Measurements from ENCODE around the gene EGFR.

EGFR gene

DNA sequence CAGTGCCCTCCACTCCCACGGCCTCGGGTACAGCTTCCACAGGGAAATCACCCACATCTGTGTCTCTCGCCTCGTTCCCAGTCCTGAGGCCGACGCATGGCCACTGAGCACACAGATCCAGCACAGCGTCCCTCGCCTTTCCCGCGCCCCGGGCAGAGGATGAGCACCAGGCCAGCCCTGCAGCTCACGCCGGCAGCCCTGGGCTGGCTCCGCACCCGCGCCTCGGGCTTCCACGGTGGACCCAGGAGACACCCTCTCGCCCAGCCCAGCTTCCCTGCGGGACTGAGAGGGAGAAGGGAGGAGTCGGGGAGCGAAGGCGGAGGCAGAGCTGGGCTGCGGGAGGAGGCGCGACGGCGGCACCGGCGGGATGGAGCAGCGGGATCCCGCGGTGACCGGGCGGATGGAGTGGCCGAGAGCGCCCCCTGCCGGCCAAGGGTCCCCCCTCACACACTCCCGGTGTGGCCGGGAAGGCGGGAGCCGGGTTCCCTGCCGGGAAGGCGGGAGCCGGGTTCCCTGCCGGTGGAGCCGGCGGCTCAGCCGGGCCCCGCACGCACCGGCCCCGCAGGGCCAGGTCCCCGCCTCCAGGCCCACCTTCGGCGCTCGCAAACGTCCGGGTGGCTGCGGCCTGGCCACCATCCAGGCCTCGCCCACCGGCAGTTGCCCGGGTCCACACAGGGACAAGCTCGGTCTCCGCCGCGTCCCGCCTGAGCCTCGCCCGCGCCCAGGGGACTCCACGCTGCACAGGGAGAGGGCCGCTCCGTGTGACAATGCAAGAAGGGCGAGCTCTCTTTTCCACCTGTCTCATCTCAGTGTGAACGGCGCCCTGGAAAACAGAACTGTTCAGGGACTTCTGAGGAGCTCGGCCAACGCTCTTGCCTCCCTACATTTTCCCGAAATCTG, 236.0 kb downstream of the EGFR start:
- Histone ChIP-seq H3K27ac (ENCODE audit: low read depth, low read length) (no peak overlapping the region), H3K9ac (ENCODE audit: low read length) (peak overlapping the region; percentile 41)

GRCh38 chr7:55255496-55256445, 237.0 kb downstream of the EGFR start:
- Histone ChIP-seq H3K9me3 (ENCODE audit: insufficient read depth, low read length) (no peaks in the 10 kb centered on the region), H3K27me3 (ENCODE audit: low read length) (no peaks in the 10 kb centered on the region), H3K27ac (ENCODE audit: low read depth, low read length) (no peak overlapping the region), H3K36me3 (ENCODE audit: low read length) (no peaks in the 10 kb centered on the region), H3K4me2 (ENCODE audit: low read depth, low read length, poor library complexity, severe bottlenecking) (peak overlapping the region; percentile 46), H3K4me3 (ENCODE audit: insufficient read depth, low read length, poor library complexity, severe bottlenecking) (peak overlapping the region; percentile 35), H3K9me2 (replicated peaks; ENCODE audit: insufficient read depth, low read length) (no peaks in the 10 kb centered on the region), H3K9ac (ENCODE audit: low read length) (peak overlapping the region; percentile 41), H2AFZ (ENCODE audit: low read depth, low read length, severe bottlenecking) (peak overlapping the region; percentile 57), H4K20me1 (ENCODE audit: low read depth, low read length) (no peaks in the 10 kb centered on the region), H3F3A (ENCODE audit: insufficient read depth) (no peaks in the 10 kb centered on the region), H3K79me2 (ENCODE audit: insufficient read depth, low read length) (no peaks in the 10 kb centered on the region)
- TF ChIP-seq EZH2phosphoT487 (conservative IDR thresholded peaks at IDR 0.05; ENCODE audit: low read length), result no peak
- TF ChIP-seq, protein P1, sequence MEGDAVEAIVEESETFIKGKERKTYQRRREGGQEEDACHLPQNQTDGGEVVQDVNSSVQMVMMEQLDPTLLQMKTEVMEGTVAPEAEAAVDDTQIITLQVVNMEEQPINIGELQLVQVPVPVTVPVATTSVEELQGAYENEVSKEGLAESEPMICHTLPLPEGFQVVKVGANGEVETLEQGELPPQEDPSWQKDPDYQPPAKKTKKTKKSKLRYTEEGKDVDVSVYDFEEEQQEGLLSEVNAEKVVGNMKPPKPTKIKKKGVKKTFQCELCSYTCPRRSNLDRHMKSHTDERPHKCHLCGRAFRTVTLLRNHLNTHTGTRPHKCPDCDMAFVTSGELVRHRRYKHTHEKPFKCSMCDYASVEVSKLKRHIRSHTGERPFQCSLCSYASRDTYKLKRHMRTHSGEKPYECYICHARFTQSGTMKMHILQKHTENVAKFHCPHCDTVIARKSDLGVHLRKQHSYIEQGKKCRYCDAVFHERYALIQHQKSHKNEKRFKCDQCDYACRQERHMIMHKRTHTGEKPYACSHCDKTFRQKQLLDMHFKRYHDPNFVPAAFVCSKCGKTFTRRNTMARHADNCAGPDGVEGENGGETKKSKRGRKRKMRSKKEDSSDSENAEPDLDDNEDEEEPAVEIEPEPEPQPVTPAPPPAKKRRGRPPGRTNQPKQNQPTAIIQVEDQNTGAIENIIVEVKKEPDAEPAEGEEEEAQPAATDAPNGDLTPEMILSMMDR (IDR thresholded peaks at IDR 0.05; ENCODE audit: insufficient read depth, low read length, poor library complexity, severe bottlenecking), result peak; percentile 83

More for the DNA sequence above, 236.0 kb downstream of the EGFR start:
- H4K20me1 ChIP-seq (ENCODE audit: low read depth, low read length), result no peaks in the 10 kb centered on the region
- no peak for TF ChIP-seq EZH2phosphoT487 (conservative IDR thresholded peaks at IDR 0.05; ENCODE audit: low read length)
- TF ChIP-seq, protein P1 (IDR thresholded peaks at IDR 0.05; ENCODE audit: insufficient read depth, low read length, poor library complexity, severe bottlenecking), result peak; percentile 62
- H3K4me3 ChIP-seq (ENCODE audit: insufficient read depth, low read length, poor library complexity, severe bottlenecking), result peak overlapping the region; percentile 35
- H3K79me2 ChIP-seq (ENCODE audit: insufficient read depth, low read length), result no peaks in the 10 kb centered on the region
- no peaks in the 10 kb centered on the region for H3F3A ChIP-seq (ENCODE audit: insufficient read depth)
- no peaks in the 10 kb centered on the region for H3K36me3 ChIP-seq (ENCODE audit: low read length)
- H3K9me2 ChIP-seq (replicated peaks; ENCODE audit: insufficient read depth, low read length), result no peaks in the 10 kb centered on the region
- H3K27me3 ChIP-seq (ENCODE audit: low read length), result no peaks in the 10 kb centered on the region
- H3K4me2 ChIP-seq (ENCODE audit: low read depth, low read length, poor library complexity, severe bottlenecking), result peak overlapping the region; percentile 46
- H3K9me3 ChIP-seq (ENCODE audit: insufficient read depth, low read length), result no peaks in the 10 kb centered on the region
- peak overlapping the region; percentile 57 for H2AFZ ChIP-seq (ENCODE audit: low read depth, low read length, severe bottlenecking)

DNA sequence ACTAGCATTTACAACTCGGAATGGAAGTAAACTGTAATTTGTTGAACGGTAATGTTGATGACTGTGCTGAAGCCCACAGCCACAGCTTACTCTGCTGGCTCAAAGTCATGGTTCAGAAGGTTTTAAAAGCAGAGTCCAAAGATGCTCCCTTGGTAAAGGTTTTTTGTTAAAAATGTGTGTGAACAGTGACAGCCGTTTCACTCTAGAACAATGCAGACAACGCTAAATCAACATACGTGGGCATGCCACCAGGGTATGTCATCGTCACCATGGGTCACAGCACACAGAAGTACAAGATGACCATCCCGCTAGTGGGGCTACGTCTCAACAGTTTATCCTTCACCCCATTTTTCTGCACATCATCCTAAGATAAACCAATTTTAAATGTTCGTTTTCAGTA, 239.8 kb downstream of the EGFR start:
- Histone ChIP-seq H3F3A (ENCODE audit: insufficient read depth) (no peaks in the 10 kb centered on the region), H3K79me2 (ENCODE audit: insufficient read depth, low read length) (no peaks in the 10 kb centered on the region), H3K9ac (ENCODE audit: low read length) (no peak overlapping the region), H3K9me2 (replicated peaks; ENCODE audit: insufficient read depth, low read length) (no peaks in the 10 kb centered on the region), H3K9me3 (ENCODE audit: insufficient read depth, low read length) (no peaks in the 10 kb centered on the region), H3K4me2 (ENCODE audit: low read depth, low read length, poor library complexity, severe bottlenecking) (no peak overlapping the region), H2AFZ (ENCODE audit: low read depth, low read length, severe bottlenecking) (no peak overlapping the region), H4K20me1 (ENCODE audit: low read depth, low read length) (no peaks in the 10 kb centered on the region), H3K36me3 (ENCODE audit: low read length) (no peaks in the 10 kb centered on the region), H3K4me3 (ENCODE audit: insufficient read depth, low read length, poor library complexity, severe bottlenecking) (no peak overlapping the region), H3K27me3 (ENCODE audit: low read length) (no peaks in the 10 kb centered on the region), H3K27ac (ENCODE audit: low read depth, low read length) (no peak overlapping the region)
- TF ChIP-seq, protein P1 (IDR thresholded peaks at IDR 0.05; ENCODE audit: insufficient read depth, low read length, poor library complexity, severe bottlenecking), result no peak
